Measurements from ENCODE around the gene ARAP3.

DNA sequence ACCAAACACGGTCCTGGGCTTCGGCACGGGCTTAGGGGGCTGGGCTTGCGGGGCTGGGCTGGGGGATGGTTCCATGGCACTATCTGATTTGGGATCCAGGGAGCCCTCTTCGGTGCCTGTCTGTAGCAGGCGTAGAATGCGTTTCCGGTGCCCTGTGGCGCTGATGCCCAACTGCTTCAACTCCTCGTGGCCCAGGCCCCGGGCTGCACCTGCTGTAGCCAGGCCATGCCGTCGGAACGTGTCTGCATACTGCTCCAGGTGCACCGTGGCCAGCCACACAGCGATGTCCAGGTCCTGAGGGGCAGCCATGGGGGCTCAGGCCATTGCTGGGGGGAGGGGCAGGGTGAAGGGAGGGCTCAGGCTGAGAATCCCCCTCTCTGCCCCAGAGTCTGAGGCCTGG lies 1.9 kb downstream of the ARAP3 start:
- TF ChIP-seq TEAD4 (IDR thresholded peaks at IDR 0.05; ENCODE audit: low read length) (no peak), TEAD4 (CRISPR knock-in tag; IDR thresholded peaks at IDR 0.05; ENCODE audit: borderline replicate concordance) (no peak), PHF21A (IDR thresholded peaks at IDR 0.05; ENCODE audit: borderline replicate concordance, low read depth) (no peak), SREBF2 (CRISPR knock-in tag; IDR thresholded peaks at IDR 0.05) (no peak)
- TF ChIP-seq, protein P1, sequence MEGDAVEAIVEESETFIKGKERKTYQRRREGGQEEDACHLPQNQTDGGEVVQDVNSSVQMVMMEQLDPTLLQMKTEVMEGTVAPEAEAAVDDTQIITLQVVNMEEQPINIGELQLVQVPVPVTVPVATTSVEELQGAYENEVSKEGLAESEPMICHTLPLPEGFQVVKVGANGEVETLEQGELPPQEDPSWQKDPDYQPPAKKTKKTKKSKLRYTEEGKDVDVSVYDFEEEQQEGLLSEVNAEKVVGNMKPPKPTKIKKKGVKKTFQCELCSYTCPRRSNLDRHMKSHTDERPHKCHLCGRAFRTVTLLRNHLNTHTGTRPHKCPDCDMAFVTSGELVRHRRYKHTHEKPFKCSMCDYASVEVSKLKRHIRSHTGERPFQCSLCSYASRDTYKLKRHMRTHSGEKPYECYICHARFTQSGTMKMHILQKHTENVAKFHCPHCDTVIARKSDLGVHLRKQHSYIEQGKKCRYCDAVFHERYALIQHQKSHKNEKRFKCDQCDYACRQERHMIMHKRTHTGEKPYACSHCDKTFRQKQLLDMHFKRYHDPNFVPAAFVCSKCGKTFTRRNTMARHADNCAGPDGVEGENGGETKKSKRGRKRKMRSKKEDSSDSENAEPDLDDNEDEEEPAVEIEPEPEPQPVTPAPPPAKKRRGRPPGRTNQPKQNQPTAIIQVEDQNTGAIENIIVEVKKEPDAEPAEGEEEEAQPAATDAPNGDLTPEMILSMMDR (IDR thresholded peaks at IDR 0.05 in 2 of 3, conservative IDR thresholded peaks at IDR 0.05 in 1 of 3; ENCODE audit: insufficient read depth in 2 of 3, low read depth in 1 of 3, low read length in 3 of 3), result no peak
- TF ChIP-seq, protein P2, sequence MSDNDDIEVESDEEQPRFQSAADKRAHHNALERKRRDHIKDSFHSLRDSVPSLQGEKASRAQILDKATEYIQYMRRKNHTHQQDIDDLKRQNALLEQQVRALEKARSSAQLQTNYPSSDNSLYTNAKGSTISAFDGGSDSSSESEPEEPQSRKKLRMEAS (CRISPR knock-in tag; IDR thresholded peaks at IDR 0.05), result no peak
- TF ChIP-seq, protein P3, sequence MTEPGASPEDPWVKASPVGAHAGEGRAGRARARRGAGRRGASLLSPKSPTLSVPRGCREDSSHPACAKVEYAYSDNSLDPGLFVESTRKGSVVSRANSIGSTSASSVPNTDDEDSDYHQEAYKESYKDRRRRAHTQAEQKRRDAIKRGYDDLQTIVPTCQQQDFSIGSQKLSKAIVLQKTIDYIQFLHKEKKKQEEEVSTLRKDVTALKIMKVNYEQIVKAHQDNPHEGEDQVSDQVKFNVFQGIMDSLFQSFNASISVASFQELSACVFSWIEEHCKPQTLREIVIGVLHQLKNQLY (CRISPR knock-in tag; conservative IDR thresholded peaks at IDR 0.05), result no peak

All from K562 (cell line).